Activated CD4-positive, alpha-beta T cell treated with anti-CD3 and anti-CD28 coated beads for 48 hours (primary cell): ENCODE data around the gene NUDT16L1.

Experiments used
- DNase-seq: peaks from one replicate; pipeline ENCODE4 v3.0.0-alpha.2; 2020

The NUDT16L1 gene

DNA sequence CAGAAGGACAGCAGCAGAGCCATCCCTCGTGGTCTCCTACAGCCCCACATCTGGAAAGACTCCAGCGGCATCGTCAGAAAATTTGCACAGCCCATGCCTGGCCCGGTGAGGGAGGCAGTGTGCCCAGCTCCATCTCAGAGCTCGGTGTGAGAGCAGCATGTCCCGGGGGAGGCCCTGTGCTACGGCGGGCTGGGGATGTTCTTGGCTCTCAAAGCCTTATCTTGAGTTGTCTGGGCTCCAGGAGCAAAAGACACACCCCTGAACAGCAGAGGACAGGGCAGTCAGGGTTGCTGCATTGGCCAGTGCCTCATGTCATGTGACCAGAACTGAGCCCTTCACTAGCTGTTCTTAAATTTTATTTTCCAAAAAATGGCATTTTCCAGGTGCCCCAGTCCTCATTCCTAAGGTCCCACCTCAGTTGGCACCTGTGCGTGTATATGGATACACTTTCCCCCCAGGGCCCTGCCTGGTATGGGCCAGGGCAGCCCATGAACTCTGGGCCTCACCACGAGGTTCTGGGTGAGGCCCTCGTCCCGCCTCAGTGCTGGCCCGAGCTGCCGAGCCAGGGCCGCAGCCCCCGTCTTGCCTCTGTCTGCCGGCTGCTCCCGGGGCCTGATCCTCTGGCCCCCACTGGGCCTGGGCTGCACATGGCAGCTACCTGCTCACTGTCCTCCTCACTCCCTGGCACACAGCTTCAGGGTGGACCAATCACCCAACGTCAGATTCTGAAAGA is 3.0 kb downstream of the NUDT16L1 start:
- DNase-seq, result no peak

DNA sequence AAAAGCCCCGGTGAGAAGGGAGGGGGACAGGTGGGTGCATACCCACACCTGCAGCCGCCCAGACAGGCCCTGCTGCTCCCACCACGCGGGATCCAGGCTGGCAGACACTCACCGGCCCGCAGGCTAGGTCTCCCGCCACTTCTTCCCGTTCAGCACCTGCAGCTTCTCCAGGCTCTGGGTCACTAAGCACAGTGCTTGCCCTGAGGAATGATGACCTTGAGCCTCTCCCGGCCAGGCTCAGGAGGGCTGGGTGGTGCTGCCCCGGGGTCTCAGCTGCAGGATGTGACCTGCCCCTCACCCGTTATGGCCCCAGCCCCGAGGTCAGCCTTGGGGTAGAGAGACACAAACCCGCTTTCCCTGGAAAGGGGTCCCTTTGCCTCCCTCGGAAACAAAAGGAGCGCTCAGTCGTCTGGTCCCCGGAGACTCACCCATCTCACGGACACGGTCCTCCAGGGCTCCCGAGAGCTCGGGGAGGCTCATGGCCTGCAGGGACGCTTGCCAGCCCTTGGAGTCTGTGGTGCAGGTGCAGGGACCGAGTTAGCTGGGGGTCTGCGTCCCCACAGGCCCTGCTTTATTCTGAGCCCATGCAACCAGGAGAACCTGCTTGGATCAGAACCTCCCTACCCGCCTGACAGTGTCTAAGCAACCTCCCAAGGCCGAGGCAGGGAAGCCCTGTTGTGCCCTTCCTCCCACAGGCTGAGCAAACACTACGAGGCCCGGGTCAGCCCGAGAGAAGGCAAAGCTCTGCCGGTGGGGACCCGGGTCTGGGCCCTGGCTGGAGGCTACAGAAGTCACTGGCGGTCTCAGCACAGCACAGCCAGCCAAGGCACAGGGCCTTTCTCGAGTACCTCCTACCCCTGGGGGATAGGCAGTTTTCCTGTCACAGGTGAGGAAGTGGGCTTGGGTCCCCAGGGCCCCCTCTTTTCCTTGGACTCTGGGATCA is 3.8 kb downstream of the NUDT16L1 start:
- no peak for DNase-seq

DNA sequence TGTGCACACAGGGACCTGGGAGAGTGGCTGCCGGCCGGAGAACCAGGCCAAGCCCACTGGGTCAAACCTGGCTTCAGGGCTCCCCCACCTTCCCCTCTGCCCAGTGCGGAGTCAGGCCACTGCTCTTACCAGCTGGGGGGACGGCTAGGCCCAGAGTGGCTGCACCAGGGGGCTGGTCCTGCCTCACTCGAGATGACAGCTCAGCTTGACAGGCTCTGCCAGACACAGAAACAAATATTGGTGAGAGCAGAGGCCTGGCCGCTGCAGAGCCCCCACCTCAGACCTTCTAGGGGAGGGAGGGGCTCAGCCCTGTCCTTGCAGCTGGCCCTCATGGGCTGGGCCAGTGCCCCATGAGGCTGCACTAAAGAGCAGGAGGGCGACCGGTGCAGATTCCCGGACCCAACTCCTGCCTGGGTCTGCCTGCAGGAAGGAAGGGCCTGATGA is 4.5 kb downstream of the NUDT16L1 start:
- no peak for DNase-seq

DNA sequence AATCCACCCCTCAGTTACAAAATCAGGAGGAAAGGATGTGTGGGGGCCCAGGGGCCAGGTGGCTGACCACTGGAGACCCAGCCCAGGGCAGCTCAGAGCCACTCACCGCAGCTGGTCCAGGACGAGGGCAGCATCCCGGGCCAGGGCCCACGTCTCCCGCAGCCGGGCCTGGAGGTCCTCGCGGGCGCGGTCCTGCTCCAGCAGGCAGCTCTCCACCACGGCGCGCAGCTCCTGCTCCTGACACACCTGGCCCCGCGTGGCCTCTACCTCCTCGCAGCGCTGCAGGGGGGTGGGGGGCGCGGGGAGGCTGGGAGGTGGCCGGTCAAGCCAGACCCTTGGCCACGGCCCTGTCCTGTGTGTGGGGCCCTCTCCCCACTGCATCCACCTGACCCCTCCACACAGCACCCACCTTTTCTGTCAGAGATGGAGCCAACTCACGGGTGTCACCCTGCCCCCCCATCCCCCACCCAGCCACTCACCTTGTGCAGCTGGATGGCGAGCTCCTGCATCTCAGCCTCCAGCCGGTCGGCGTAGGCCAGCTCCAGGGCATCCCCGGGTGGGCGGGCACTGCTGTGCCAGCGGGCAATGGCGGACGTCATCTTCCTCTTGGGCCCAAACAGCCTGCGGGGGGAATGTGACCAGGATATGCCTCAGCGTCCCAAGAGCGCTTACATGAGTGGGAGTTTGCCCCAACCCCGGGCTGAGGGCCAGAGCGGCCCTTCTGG is 5.1 kb downstream of the NUDT16L1 start:
- DNase-seq, result no peak

DNA sequence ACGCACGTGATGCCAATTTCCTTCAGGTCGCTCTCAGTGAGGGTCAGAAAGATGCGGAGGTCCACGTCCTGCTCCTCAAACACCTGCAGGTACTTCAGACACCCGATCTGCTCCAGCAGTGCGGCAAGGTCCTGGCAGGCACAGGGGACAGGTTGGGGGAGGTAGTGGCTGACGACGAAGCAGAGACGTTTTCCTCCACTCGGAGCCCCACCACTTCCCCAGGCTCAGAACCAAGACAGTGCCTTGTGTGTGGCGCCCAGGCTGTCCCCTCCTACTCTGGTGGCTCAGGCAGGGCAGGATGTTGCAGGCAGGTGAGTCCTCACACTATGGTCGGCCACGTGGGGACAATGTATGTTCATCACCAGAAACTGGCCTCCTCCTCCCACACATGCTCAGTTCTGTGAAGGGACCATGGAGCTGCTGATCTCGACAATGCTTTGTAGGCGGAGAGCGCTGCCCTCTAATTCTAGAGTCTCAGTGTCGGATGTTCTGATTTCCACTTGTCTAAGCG is 5.7 kb downstream of the NUDT16L1 start:
- DNase-seq, result no peak

DNA sequence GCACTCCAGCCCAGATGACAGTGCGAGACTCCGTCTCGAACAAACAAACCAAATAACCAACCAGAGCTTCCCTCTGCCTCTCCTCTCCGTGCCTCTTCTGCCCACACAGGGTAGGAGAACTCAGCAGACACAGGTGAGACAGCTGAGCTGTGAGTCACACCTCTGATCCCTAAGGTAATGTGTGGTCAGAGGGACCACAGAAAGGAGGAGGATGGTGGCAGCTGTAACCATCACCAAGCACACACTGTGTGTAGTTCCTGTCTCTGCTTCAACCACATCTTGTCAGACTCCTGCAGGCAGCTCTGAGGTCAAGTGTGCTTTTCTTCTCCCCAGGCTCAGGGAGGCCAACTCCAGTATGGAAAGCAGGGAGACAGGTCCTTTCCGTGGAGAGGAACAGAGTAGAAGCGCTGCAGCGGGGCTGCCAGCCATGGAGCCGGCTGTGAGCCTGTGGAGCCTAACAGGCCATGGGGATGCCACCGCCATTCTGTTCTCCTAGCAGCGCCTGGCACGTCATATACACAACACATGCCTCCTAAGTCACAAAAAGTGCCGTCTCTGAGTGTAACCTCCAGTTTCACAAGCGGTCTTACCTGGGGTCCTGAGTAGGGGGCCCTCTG is 7.1 kb downstream of the NUDT16L1 start:
- peak; percentile 35 for DNase-seq

DNA sequence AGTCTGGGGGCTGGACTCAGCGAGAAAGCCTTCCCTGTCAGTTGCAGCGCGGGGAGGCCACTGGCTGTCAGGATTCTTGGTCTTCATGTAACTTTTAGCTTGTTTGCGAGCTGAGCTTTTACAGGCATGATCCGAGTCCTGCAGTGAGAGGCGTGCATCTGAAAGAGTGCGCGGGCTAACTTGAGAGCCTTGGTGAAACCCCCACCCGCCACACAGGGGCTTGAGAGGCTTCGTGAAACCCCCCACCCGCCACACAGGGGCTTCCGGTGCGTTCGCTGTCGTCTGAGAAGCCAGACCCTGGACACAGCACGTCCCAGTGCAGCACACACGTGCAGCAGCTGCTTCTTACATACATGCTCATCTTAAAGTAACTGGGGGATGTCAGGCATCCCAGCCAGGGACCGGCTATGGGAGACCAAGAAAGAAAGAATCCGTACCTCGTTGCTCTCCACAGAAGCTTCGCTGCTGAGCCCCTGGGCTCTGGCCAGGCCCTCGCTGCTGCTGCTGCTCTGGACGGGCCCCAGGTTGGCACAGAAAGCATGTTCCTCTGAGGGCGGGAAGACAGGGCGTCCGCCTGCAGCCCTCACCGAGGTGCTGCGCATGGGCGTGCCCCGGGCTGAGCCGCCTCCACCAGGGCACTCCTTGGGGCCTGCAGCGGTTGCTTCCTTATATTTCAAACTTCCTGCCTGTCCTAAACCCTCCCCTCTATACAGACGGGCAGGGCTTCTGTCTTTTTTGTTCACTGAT is 7.8 kb downstream of the NUDT16L1 start:
- no peak for DNase-seq

DNA sequence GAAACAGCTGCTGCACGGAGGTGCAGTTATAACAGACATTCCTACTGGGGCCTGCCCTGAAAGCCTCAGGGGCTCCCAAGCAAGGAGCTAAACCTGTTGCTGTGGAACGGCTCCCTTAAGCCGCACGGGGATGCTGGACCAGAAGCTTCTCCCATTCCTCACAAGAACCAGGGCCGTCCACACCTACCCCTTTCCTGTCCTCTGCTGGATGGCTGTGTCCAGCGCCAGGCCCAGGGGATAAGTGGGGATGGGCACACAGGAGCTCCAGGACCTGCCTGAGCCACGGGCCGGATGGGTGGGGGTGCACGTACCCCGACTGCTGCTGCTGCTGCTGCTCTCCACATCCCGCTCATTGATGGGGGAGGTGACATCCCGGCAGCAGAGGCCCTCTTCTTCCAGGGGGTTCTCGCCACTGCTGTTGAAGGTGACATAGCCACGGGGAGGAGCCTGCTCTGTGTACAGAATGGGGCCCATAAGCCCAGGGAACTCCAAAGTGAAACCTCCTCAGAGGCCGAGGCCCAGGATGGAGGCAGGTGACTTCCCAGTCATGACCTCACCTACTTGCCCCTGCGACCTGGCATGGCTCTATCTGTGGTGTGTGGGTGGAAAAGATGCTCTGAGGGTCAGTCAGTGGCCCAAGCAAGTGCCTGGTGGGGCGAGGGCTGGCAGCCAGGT is 8.6 kb downstream of the NUDT16L1 start:
- no peak for DNase-seq

DNA sequence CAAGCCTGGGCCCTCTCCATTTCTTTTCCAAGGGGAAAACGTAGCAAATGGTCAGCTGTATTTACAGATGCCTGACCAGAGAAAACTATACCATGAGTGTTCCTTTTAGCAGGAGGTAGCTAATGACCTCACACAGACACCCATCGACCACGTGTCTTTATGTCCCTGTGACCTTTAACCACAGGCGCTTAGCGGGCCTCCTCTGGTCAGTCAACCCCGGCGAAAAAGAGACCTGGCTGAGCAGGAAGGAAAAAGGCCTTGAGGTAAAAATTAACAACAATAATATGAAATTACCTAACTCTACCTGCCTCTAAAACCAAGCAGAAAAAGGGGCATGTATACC is 9.1 kb downstream of the NUDT16L1 start:
- no peak for DNase-seq

DNA sequence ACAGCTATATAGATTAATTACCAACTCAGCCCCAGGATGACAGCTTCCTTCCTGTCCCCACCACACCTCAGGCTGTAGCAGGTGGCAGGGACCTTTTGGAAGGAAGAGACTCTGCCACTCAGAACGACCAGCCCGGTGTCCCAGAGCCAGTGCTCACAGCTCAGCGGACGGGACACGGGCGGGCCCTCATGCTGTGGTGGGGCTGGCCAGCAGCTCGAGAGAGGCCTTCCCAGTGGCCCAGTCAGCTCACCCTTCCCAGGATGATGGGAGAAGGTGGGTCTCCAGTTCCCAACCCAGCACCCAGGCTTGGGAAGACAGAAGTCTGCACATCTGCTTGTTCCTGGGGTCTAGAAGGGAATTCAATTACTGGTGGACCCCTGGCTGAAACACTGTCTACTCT is 10.5 kb downstream of the NUDT16L1 start:
- DNase-seq, result no peak

DNA sequence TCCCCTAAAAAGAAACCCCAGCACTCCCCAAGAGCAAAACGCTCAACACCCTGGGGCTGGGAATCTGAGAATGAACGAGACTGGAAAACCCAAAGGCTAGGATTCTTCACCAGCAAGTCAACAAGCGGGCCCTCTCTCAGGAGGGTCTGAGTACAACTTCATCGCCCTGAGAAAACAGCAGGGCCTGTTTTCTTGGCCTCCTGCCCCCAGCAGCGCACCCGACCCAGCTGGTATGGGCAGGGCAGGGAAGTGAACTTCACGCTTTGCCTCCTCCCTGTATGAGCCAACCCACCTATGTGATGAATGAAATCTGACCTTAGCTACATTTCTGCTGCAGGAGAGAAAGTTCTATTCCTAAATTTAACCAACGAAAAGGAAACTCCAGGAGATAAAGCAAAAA is 11.1 kb downstream of the NUDT16L1 start:
- DNase-seq, result no peak

DNA sequence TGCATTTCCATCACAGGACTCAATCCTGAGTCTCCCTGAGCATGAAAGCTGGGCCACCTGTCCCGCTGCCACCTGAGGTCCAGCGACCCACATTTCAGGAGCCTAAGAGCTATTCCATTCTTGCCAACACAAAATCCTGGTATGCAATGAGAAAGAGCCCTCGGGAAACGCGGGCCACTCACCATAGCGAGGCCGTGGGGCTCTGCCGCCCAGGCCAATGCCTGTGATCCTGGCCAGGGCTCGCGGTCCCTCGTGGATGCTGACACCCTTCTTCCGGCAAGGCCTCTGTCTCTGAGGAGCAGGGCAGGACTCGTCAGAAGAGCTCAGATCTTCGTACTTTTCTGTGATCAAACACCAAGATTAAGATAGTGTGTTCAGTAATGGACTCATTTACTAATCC is 11.6 kb downstream of the NUDT16L1 start:
- no peak for DNase-seq

DNA sequence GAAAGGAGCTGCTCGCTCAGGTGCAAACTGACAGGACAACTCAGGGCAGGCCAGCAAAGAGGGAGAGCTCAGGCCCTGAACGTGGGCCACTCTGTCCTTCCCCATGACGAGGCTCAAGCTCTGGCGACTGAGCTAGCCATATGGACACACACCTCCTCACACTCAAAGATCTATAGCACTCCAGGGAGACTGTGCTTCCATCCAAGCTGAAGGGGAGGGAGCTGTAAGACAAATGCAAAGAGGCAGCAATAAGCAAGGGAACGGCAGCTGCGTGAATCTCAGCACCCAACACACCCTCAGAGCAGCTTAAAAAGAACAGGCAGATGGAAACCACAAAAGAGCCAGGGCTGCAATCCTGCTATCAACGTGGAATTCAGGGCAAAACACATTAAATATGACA is 13.5 kb downstream of the NUDT16L1 start:
- no peak for DNase-seq

DNA sequence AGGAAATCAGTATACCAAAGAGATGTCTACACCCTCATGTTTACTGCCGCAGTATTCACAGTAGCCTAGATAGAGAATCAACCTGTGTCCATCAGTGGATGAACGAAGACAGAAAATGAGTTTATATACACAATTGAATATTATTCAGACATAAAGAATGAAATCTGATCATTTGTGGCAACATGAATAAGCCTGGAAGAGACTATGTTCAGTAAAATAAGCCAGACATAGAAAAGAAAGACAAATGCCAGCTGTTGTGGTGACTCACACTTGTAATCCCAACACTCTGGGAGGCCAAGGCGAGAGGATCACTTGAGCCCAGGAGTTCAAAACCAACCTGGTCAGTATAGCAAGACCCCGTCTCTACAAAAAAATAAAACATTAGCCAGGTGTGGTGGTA is 16.1 kb downstream of the NUDT16L1 start:
- no peak for DNase-seq

DNA sequence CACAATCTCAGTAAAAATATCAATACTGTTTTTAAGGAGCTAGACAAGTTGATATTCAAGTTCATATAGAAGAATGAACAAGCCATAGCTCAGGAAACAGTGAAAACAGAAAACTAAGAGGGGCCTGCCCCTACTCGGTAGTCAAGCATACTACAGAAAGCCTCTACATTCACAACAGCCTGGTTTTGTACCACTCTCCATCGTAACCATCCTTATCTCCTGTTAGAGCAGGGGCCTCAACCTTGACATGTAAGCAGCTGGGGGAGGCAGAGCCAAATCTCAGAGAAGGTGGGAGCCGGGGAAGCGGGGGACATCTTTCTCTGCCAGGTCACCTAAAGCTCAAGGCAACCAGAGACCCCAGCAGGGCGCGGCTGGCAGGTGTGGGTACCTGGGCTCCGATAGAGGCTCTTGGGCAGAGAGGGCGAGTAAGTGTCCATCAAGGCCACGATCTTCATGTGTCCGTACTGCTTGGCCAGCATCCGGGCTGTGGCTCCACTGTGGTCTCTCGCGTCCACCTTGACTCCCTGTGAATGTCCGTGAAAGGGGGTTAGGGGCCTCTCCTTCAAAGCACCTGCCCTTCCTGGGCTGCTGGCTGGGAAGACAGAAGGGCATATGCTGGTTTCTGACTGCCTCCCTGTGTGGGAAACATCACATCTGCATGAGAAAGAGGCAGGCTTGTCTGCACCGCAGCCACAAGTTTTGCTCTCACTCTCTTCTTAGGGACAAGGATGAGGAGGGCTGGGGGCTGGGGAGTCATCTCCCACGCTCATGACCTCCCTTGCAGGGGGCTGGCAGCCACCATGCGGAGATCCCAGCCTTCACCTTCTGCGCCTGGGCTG is 20.5 kb downstream of the NUDT16L1 start:
- no peak for DNase-seq

DNA sequence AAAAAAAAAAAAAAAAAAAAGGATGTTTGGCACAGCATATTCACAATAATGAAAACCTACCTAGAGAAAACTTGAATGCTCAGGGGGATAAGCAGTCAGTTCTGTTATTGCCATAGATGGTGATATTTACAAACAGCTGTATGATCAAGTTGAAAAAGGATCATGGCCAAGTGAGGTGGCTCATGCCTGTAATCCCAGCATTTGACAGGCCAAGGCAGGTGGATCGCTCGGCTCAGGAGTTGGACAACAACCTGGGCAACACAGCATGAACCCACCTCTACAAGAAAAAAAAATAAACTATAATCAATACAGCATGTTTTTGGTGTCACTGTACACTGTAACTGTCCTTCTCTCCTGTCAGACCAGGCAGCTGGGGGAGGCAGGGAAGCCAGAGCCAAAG is 21.6 kb downstream of the NUDT16L1 start:
- DNase-seq, result no peak

DNA sequence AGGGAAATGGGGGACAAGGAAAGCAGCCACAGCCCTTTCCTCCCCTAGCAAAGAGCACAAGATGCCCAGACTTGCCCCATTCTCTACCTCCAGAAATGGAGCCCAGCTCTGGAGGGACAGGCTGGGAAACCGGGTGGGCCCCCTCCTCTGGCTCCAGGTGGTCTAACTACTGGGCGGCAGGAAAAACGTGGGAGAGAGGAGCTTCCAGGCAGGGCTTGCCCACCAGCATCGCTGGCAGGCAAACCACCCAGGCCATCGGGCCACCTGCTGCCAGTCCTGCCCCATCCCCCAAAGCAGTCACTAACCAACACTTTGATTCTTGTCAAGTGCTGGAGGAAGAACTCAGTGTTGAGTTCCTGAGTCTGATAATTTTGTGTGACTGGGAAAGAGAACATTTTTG is 25.1 kb downstream of the NUDT16L1 start:
- no peak for DNase-seq

DNA sequence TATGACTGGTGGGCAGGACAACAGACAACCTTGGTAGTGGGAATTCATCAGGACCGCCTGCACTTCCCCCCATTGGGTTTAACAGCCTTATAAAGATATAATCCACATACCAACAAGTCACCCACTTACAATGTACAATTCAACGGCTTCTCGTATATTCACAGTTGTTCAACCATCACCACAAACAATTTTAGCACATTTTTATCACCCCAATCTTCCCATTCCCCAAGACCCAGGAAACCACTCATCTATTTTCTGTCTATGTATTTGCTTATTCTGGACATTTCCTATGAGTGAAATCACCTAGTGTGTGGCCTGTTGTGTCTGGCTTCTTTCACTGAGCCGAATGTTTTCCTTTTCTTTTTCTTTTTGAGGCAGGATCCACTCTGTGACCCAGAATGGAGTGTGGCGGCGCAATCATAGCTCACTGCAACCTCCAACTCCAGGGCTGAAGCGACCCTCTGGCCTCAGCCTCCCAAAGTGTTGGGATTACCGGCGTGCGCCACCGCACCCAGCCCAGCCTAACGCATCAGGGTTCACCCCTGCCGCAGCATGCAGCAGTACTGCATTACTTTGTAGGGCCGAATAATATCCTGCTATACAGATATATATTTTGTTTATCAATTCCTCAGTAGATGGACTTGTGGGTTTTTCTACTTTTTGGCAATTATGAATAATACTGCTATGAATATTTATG is 29.9 kb downstream of the NUDT16L1 start:
- no peak for DNase-seq

DNA sequence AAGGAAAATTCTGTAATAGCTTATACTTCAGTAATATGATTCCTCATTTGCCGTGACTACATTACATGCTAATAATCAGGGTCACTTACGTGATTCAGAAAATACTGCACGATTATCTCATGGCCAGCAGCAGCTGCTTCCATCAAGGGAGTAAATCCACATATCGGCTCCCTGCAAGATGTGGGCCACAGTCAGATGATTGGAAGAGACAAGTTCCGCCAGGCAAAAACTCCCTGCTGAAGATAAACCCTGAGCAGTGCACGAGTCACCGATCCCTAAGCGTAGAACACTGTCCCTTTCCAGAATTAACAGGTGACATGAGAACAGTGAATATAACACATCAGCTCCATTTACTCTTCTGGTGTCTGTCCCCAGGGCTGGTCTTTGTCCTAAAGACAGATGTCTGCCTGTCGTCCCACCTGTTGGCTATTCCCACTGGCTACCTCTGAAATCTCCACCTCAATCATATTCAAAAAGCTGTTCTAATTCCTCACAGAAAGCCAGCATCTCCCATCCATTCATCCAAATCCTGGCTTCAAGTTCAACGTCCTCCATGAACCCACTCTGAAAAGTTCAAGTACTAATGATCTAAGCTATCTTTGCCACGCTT is 31.4 kb downstream of the NUDT16L1 start:
- DNase-seq, result no peak

DNA sequence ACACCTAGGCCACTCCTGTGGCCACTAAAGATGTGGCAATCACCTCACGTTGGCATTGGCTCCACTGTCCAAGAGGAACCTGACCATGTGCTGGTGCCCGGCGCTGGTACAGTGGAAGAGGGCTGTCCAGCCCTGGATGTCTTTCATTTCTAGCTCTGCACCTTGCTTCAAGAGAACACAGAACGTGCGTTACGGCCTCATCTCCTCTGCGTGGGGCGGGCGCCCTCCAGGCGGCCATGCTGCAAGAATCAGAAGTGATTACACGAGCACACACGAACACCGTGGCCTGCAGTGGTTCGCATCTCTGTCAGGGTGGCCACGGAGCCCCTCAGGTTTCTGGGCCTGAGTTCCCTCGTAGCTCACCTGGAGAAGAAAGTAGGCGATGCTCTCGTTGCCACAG is 33.3 kb downstream of the NUDT16L1 start:
- no peak for DNase-seq
